Measurements from ENCODE around the gene HES7.
A peak's percentile ranks its signal among the peaks of the same experiment; 100 is the strongest.

Gene HES7

GRCh38 chr17:8081876-8082275 is 42.0 kb downstream of the HES7 start:
- H3K4me2 ChIP-seq (ENCODE audit: low read depth, low read length, poor library complexity, severe bottlenecking): no peak overlapping the region
- H2AFZ ChIP-seq (ENCODE audit: low read length): no peak overlapping the region
- H3K9me3 ChIP-seq (ENCODE audit: insufficient read depth, low read depth, low read length): no peaks in the 10 kb centered on the region
- H3K79me2 ChIP-seq (ENCODE audit: insufficient read depth, low read length): no peaks in the 10 kb centered on the region
- no peaks in the 10 kb centered on the region for H3K36me3 ChIP-seq (ENCODE audit: insufficient read depth, low read length)
- H4K20me1 ChIP-seq (ENCODE audit: insufficient read depth, low read length, poor library complexity, severe bottlenecking): no peaks in the 10 kb centered on the region
- peaks cover 5% of the 10 kb centered on the region for H3K4me1 ChIP-seq (ENCODE audit: insufficient read depth, low read length, poor library complexity, severe bottlenecking)
- H3K9me2 ChIP-seq (replicated peaks; ENCODE audit: low read depth, low read length): no peaks in the 10 kb centered on the region
- H3K4me3 ChIP-seq (ENCODE audit: low read length, poor library complexity, severe bottlenecking): no peak overlapping the region
- H3K27me3 ChIP-seq (ENCODE audit: insufficient read depth, low read length, poor library complexity, severe bottlenecking): no peaks in the 10 kb centered on the region
- no peaks in the 10 kb centered on the region for H3F3A ChIP-seq (ENCODE audit: low read depth)
- TF ChIP-seq EZH2phosphoT487 (IDR thresholded peaks at IDR 0.05; ENCODE audit: borderline replicate concordance) (no peak), CTCF (conservative IDR thresholded peaks at IDR 0.05; ENCODE audit: low read length) (no peak)
- H3K9ac ChIP-seq (ENCODE audit: low read depth, low read length, poor library complexity, severe bottlenecking): no peak overlapping the region

DNA sequence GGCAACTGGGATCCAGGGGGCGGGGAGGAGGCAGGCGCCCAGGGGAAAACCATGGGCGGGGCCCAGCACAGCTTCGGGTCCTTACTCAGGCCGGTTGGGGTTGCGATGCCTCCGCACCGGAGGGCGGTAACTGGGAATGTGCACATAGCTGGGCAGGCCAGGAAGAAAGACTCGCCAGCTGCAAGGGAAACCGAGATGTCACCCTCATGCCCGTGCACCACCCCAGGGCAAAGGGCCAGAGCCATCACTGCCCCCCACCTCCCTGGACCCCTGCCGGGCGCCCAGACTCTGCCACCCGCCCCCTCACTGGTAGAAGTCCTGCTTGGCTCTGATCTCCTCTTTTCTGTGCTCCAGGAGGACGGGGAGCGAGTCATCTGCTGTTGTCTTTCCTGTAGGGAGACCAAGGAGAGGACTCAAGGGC is 43.1 kb downstream of the HES7 start:
- Histone ChIP-seq H4K20me1 (ENCODE audit: insufficient read depth, low read length, poor library complexity, severe bottlenecking) (no peaks in the 10 kb centered on the region), H3K9me3 (ENCODE audit: insufficient read depth, low read depth, low read length) (no peaks in the 10 kb centered on the region), H3K36me3 (ENCODE audit: insufficient read depth, low read length) (no peaks in the 10 kb centered on the region), H3F3A (ENCODE audit: low read depth) (no peaks in the 10 kb centered on the region), H3K4me1 (ENCODE audit: insufficient read depth, low read length, poor library complexity, severe bottlenecking) (peaks cover 5% of the 10 kb centered on the region), H3K9ac (ENCODE audit: low read depth, low read length, poor library complexity, severe bottlenecking) (no peak overlapping the region), H3K4me2 (ENCODE audit: low read depth, low read length, poor library complexity, severe bottlenecking) (no peak overlapping the region), H3K27me3 (ENCODE audit: insufficient read depth, low read length, poor library complexity, severe bottlenecking) (no peaks in the 10 kb centered on the region), H3K4me3 (ENCODE audit: low read length, poor library complexity, severe bottlenecking) (no peak overlapping the region), H3K9me2 (replicated peaks; ENCODE audit: low read depth, low read length) (no peaks in the 10 kb centered on the region), H2AFZ (ENCODE audit: low read length) (no peak overlapping the region), H3K79me2 (ENCODE audit: insufficient read depth, low read length) (no peaks in the 10 kb centered on the region)
- no peak for TF ChIP-seq CTCF (conservative IDR thresholded peaks at IDR 0.05; ENCODE audit: low read length)

DNA sequence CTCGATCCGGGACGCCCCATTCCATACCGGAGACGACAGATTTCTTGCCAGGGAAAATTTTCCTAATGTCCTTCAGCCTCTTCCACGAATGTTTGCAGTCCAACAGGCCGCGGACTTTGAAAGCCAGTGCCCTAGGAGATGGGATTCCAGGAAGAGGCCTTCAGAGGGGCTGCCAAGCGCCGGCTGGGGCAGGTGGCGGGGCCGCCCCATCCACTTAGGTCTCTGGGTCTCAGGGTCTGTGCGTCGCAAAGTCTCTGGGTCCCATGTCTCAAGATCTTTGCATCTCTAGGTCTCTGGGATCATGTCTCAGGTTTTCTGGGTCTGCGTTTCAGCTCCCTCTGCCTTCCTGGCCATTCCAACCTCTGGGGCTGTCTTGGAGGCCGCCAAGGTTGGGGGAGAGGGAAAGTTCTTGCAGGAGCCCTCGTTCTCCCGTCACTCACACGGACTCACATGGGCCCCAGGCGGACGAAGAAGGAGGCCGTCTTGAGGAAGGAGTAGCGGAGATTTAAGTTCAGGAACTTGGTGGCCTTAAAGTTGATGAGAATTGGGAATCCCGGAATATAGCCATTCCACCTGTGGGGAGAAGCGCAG is 43.6 kb downstream of the HES7 start:
- Histone ChIP-seq H3K27me3 (ENCODE audit: insufficient read depth, low read length, poor library complexity, severe bottlenecking) (no peaks in the 10 kb centered on the region), H3K4me3 (ENCODE audit: low read length, poor library complexity, severe bottlenecking) (peak overlapping the region; percentile 71), H3K79me2 (ENCODE audit: insufficient read depth, low read length) (no peaks in the 10 kb centered on the region), H3K9me2 (replicated peaks; ENCODE audit: low read depth, low read length) (no peaks in the 10 kb centered on the region), H2AFZ (ENCODE audit: low read length) (peak overlapping the region; percentile 96), H3F3A (ENCODE audit: low read depth) (no peaks in the 10 kb centered on the region), H3K4me2 (ENCODE audit: low read depth, low read length, poor library complexity, severe bottlenecking) (peak overlapping the region; percentile 72), H3K9me3 (ENCODE audit: insufficient read depth, low read depth, low read length) (no peaks in the 10 kb centered on the region), H3K4me1 (ENCODE audit: insufficient read depth, low read length, poor library complexity, severe bottlenecking) (peaks cover 5% of the 10 kb centered on the region), H3K9ac (ENCODE audit: low read depth, low read length, poor library complexity, severe bottlenecking) (peak overlapping the region; percentile 57), H4K20me1 (ENCODE audit: insufficient read depth, low read length, poor library complexity, severe bottlenecking) (no peaks in the 10 kb centered on the region), H3K36me3 (ENCODE audit: insufficient read depth, low read length) (no peaks in the 10 kb centered on the region)
- TF ChIP-seq CTCF (conservative IDR thresholded peaks at IDR 0.05; ENCODE audit: low read length) (0 out of 2 replicates have a peak, but pooled peaks have one; percentile 8), EZH2phosphoT487 (IDR thresholded peaks at IDR 0.05; ENCODE audit: borderline replicate concordance) (no peak)

All from Loucy (cell line).